GM12801 (cell line): Measurements from ENCODE around the gene SPDYE6.

Experiments
- TF ChIP-seq, protein P1 (sequence below): IDR thresholded peaks from one replicate; pipeline ENCODE4 v1.5.1; 2011; ENCODE audit warnings: control low read depth; ENCODE audit not compliant: insufficient read length; ENCODE audit errors: extremely low read depth

The SPDYE6 gene

GRCh38 chr7:102395592-102395872 lies 39.3 kb upstream of the SPDYE6 start:
- TF ChIP-seq, protein P1, sequence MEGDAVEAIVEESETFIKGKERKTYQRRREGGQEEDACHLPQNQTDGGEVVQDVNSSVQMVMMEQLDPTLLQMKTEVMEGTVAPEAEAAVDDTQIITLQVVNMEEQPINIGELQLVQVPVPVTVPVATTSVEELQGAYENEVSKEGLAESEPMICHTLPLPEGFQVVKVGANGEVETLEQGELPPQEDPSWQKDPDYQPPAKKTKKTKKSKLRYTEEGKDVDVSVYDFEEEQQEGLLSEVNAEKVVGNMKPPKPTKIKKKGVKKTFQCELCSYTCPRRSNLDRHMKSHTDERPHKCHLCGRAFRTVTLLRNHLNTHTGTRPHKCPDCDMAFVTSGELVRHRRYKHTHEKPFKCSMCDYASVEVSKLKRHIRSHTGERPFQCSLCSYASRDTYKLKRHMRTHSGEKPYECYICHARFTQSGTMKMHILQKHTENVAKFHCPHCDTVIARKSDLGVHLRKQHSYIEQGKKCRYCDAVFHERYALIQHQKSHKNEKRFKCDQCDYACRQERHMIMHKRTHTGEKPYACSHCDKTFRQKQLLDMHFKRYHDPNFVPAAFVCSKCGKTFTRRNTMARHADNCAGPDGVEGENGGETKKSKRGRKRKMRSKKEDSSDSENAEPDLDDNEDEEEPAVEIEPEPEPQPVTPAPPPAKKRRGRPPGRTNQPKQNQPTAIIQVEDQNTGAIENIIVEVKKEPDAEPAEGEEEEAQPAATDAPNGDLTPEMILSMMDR: no peak

- TF ChIP-seq, protein P1: no peak
Observed at GRCh38 chr7:102393467-102393866, 37.2 kb upstream of the SPDYE6 start.

GRCh38 chr7:102392330-102392729 lies 36.1 kb upstream of the SPDYE6 start:
- TF ChIP-seq, protein P1: no peak

DNA sequence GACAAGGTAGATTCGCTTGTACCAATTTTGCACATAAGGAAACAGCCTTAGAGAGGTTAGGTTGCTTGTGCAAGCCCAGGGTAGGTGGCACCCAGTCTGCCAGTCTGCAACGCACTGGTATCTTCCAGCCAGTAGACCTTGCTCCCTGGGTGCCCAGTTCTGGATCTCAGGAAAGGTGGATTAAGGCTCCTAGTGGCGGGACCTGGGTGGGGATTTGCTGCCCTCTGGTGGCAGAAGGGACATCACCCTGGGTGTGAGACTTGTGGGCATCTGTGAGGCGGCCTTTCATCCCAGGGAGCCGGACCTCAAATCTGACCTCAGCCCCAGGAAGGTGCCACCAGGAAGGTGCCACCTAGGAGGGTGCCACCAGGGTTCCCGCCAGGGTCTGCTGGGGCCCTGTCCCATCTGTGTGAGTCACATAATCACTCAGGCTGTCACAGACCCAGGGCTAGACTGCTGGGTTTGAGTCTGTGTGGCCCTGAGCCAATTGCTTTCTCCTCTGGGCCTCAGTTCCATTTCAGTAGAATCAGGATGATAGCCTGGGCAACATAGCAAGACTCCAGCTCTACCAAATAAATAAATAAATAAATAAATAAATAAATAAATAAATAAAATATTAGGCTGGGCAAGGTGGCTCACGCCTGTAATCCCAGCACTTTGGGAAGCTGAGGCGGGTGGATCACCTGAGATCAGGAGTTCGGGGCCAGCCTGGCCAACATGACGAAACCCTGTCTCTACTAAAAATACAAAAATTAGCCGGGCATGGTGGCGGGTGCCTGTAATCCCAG lies 34.6 kb upstream of the SPDYE6 start:
- TF ChIP-seq, protein P1: no peak

DNA sequence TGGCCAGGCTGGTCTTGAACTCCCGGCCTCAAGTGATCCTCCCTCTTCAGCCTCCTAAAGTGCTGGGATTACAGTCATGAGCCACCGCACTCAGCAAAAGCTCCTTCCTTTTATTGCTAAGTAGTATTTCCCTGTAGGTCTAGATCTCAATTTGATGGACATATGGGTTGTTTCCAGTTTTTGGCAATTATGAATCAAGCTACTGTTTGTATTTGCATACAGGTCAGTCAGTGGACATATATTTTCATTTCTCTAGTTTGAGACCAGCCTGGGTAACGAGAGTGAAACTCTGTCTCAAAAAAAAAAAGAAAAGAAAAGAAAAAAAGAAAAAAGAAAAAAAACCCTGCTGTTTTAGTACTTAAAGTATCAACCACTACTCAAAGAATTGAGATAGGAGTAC lies 33.6 kb upstream of the SPDYE6 start:
- TF ChIP-seq, protein P1: no peak

GRCh38 chr7:102387064-102387463 lies 30.8 kb upstream of the SPDYE6 start:
- TF ChIP-seq, protein P1: no peak

- TF ChIP-seq, protein P1: no peak
Observed at GRCh38 chr7:102376964-102377466, 20.8 kb upstream of the SPDYE6 start.
